Endodermal cell (in vitro differentiated cells): ENCODE data around the gene PRODH2. TPM values are rescaled to one million over a fixed set of nuclear protein-coding genes. Genes with fewer than 3 reads are reported as not detected.

Experiments
- DNase-seq: peaks from one replicate; pipeline ENCODE4 v3.0.0-alpha.2; 2017
- H3K27ac ChIP-seq: 2 replicates; pipeline ENCODE4 v1.5.1; 2013; ENCODE audit warnings: mild to moderate bottlenecking, low read depth, low read length, moderate library complexity
- H3K27me3 ChIP-seq: 2 replicates; pipeline ENCODE4 v1.6.1; 2013; ENCODE audit warnings: mild to moderate bottlenecking, low read length, moderate library complexity; ENCODE audit not compliant: insufficient read depth, control insufficient read depth, poor library complexity, severe bottlenecking
- H3K36me3 ChIP-seq: 2 replicates; pipeline ENCODE4 v1.7.0; 2013; ENCODE audit warnings: mild to moderate bottlenecking, low read length, moderate library complexity; ENCODE audit not compliant: control insufficient read depth, insufficient read depth
- H3K4me1 ChIP-seq: one replicate; pipeline ENCODE4 v1.7.0; 2013; ENCODE audit warnings: low read length; ENCODE audit not compliant: control insufficient read depth, insufficient read depth
- H3K4me3 ChIP-seq: 2 replicates; pipeline ENCODE4 v1.5.1; 2013; ENCODE audit warnings: mild to moderate bottlenecking, low read length, moderate library complexity
- H3K9ac ChIP-seq: 2 replicates; pipeline ENCODE4 v1.6.1; 2013; ENCODE audit warnings: mild to moderate bottlenecking, low read length, moderate library complexity; ENCODE audit not compliant: poor library complexity, severe bottlenecking; ENCODE audit errors: extremely low read depth
- H3K9me3 ChIP-seq: 2 replicates; pipeline ENCODE4 v1.6.1; 2013; ENCODE audit warnings: mild to moderate bottlenecking, low read length, moderate library complexity; ENCODE audit not compliant: control insufficient read depth
- H3K27ac Mint-ChIP-seq: 2 replicates; pipeline ENCODE4 v1.8.0; 2020; ENCODE audit warnings: mixed read lengths
- H3K27me3 Mint-ChIP-seq: 2 replicates; pipeline ENCODE4 v1.8.0; 2021; ENCODE audit warnings: mild to moderate bottlenecking, mixed read lengths; ENCODE audit not compliant: insufficient read depth
- H3K36me3 Mint-ChIP-seq: 2 replicates; pipeline ENCODE4 v1.8.0; 2020; ENCODE audit warnings: low read depth, mixed read lengths
- H3K4me1 Mint-ChIP-seq: 2 replicates; pipeline ENCODE4 v1.8.0; 2020; ENCODE audit warnings: mixed read lengths
- H3K4me3 Mint-ChIP-seq: 2 replicates; pipeline ENCODE4 v1.8.0; 2020; ENCODE audit warnings: mild to moderate bottlenecking, moderate library complexity, mixed read lengths
- H3K9me3 Mint-ChIP-seq: 2 replicates; pipeline ENCODE4 v1.8.0; 2020; ENCODE audit warnings: mild to moderate bottlenecking, mixed read lengths
- CTCF ChIP-seq: fragments of 200-600 bp; sonication (generic); conservative IDR thresholded peaks from 2 replicates; pipeline ENCODE4 v1.5.0; 2021; ENCODE audit warnings: antibody characterized with exemption, mild to moderate bottlenecking
- WGBS, 2 experiments: methylation state at CpG; one replicate each; pipeline versions ENCODE4 v1.1.5 to v1.1.7; 2013; ENCODE audit warnings: missing lambda C conversion rate in 2 of 2, mixed read lengths in 1 of 2; ENCODE audit not compliant: insufficient coverage in 1 of 2, insufficient read length in 1 of 2; 5-methylcytosine and 5-hydroxymethylcytosine counted together
- total RNA-seq, 2 donors: library from RNA; stranded (reverse); fragmentation: NEBNext Ultra II Directional in 1 of 2; extraction: Animal tissue kit (Norgen Biotek cat#: 25700) in 1 of 2; gene quantifications; 2 replicates in 1 of 2; 3 replicates in 1 of 2; pipeline ENCODE4 v1.2.1, GENCODE V29; 2021

PRODH2 gene
- total RNA-seq, 2 donors from 2014 or later, result 1.0 to 1.5 TPM

GRCh38 chr19:35789195-35789977 lies 23.3 kb downstream of the PRODH2 start:
- H3K4me1 Mint-ChIP-seq, result peaks cover 3% of the 10 kb centered on the region
- H3K27ac Mint-ChIP-seq, result no peak overlapping the region
- Histone ChIP-seq H3K27me3 (no peaks in the 10 kb centered on the region), H3K4me3 (no peak overlapping the region), H3K9me3 (no peaks in the 10 kb centered on the region), H3K36me3 (no peaks in the 10 kb centered on the region), H3K9ac (no peak overlapping the region), H3K27ac (peak overlapping the region; percentile 32), H3K4me1 (no peaks in the 10 kb centered on the region)
- H3K4me3 Mint-ChIP-seq, result no peak overlapping the region
- no peaks in the 10 kb centered on the region for H3K36me3 Mint-ChIP-seq
- H3K27me3 Mint-ChIP-seq, result no peaks in the 10 kb centered on the region
- no peak for TF ChIP-seq CTCF
- WGBS, 2 experiments, result 76 to 87% methylated on average over 4 to 11 of the region's 11 CpGs
- no peaks in the 10 kb centered on the region for H3K9me3 Mint-ChIP-seq
- DNase-seq, result peak; percentile 24

GRCh38 chr19:35788205-35788960 lies 24.3 kb downstream of the PRODH2 start:
- no peak overlapping the region for H3K9ac ChIP-seq
- no peak overlapping the region for H3K4me3 ChIP-seq
- 82 to 92% methylated on average over 3 to 12 of the region's 12 CpGs for WGBS, 2 experiments
- H3K4me1 Mint-ChIP-seq, result peaks cover 5% of the 10 kb centered on the region
- DNase-seq, result no peak
- H3K27ac Mint-ChIP-seq, result no peak overlapping the region
- no peaks in the 10 kb centered on the region for H3K36me3 ChIP-seq
- peaks cover 3% of the 10 kb centered on the region for H3K27me3 Mint-ChIP-seq
- H3K9me3 ChIP-seq, result no peaks in the 10 kb centered on the region
- H3K27ac ChIP-seq, result no peak overlapping the region
- no peak overlapping the region for H3K4me3 Mint-ChIP-seq
- no peaks in the 10 kb centered on the region for H3K27me3 ChIP-seq
- no peaks in the 10 kb centered on the region for H3K9me3 Mint-ChIP-seq
- no peaks in the 10 kb centered on the region for H3K36me3 Mint-ChIP-seq
- H3K4me1 ChIP-seq, result no peaks in the 10 kb centered on the region
- TF ChIP-seq CTCF, result no peak

GRCh38 chr19:35787227-35787799 lies 25.3 kb downstream of the PRODH2 start:
- Histone ChIP-seq H3K9ac (no peak overlapping the region), H3K36me3 (no peaks in the 10 kb centered on the region), H3K4me3 (no peak overlapping the region), H3K4me1 (no peaks in the 10 kb centered on the region), H3K9me3 (no peaks in the 10 kb centered on the region), H3K27ac (no peak overlapping the region), H3K27me3 (no peaks in the 10 kb centered on the region)
- Mint-ChIP-seq H3K4me3 (no peak overlapping the region), H3K9me3 (no peaks in the 10 kb centered on the region), H3K27ac (no peak overlapping the region), H3K4me1 (peaks cover 7% of the 10 kb centered on the region), H3K27me3 (peaks cover 3% of the 10 kb centered on the region), H3K36me3 (no peaks in the 10 kb centered on the region)
- DNase-seq, result no peak
- TF ChIP-seq CTCF, result no peak
- WGBS, 2 experiments, result 94 to 100% methylated on average over 3 to 15 of the region's 15 CpGs
